A204.1 (cell line): ENCODE measurements around the gene NDUFV1.

ENCODE experiments used
- FAIRE-seq: peaks from 2 replicates; lab custom pipeline; 2012; peaks lifted over from hg19 to GRCh38; lab: Jason Lieb, UNC

The NDUFV1 gene

DNA sequence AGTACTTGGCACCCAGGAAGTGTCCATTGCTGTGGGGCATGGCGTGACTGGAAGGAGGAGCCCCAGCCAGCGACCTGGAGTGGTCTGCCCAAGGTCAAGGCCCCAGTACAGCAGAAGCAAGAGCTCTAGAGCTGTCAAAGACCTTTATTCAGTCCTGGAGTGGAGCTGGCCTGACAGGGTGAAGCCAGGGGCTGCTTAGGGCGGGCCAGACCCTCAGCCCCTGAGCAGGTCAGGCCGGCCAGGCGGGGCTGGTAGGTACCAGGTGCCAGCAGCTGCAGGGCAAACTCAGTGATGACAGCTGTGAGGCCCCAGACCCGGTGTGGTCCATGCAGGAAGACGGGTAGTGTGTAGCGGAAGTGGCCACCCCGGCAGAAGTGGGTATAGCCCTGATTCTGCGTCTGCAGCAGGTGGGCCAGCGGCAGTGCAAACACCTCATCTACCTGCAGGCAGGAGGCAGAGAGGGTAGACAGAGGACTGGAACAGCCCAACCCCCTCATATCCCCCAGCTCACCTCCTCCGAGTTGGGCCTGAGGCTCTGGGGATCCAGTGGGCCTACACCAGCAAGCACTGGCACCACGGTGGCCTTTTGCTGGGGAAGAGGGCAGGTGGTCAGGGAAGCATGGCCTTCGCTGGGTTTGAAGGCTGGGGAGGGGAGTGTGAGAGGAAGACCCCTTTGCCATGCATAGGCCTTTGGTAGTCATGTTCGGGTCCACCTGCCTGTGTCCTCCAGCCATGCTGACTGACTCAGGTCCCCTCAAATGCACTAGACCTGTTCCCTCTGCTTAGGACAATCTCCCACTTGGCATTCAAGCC lies 21.3 kb downstream of the NDUFV1 start:
- no peak for FAIRE-seq

- no peak for FAIRE-seq
Observed at GRCh38 chr11:67628710-67629385, 22.1 kb downstream of the NDUFV1 start.

GRCh38 chr11:67629386-67630227 lies 22.9 kb downstream of the NDUFV1 start, which contains the start of gene NUDT8:
Gene NUDT8 (minus strand): TSS chr11:67629937. CDS start chr11:67629911, 26 bp downstream.
- no peak for FAIRE-seq

DNA sequence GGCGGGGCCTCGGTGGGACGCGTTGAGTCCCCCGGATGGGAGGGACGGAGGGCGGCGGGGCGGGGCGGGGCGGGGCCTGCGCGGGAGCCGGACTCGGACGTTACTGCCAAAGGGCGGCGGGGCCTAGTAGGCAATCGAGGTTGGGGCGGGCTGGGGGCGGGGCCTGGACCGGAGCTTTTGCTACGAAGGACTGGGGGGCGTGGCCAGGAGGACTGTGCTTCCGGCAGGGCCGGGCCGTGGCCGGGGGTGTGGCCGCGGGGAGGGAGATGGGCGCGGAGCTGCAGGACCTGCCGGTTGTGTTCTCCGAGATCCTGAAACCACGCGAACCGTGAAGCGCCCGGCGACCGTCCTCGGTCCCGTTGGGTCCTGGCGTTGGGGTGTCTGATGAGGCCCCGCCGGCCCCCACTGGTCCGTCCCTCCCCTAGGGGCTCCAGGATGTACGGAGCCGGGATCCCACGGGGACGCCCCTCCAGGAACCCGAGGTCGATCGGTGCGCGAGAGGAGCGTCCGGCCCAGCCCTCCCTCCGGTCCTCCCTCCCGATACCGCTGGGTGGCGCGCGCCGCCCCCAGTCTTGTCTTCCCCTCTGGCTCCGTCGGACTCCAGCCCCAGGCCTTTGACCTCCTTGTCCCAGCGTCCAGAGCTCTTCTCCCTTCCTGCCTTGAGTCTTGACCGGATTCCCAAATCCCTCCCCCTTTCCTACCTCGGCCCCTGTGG lies 23.6 kb downstream of the NDUFV1 start:
- no peak for FAIRE-seq

DNA sequence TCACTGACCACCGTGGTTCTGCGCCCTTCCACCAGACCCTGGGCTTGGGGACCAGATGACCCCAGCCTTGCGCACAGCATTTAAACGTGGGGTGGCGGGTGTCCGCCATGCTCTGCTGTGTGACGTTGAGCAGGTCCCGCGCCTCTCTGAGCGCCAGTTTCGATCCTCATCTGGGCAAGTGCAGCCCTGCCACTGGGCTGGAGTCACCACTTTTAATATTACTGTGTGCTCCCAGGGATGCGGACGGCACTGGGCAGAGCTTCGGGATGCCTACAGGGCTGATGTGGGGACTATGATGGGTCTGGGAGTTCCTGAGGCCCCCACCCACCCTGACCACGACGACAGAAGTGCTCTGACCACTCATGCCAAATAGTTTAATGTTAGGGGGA lies 24.2 kb downstream of the NDUFV1 start:
- no peak for FAIRE-seq

- FAIRE-seq: no peak
Observed at GRCh38 chr11:67631411-67631810, 24.7 kb downstream of the NDUFV1 start.

GRCh38 chr11:67631853-67632174 lies 25.1 kb downstream of the NDUFV1 start:
- FAIRE-seq: no peak

- FAIRE-seq: no peak
Observed at GRCh38 chr11:67632175-67632981, 25.6 kb downstream of the NDUFV1 start.

- FAIRE-seq: no peak
Observed at GRCh38 chr11:67632982-67633755, 26.4 kb downstream of the NDUFV1 start.

GRCh38 chr11:67633758-67634365 lies 27.1 kb downstream of the NDUFV1 start:
- FAIRE-seq: no peak

GRCh38 chr11:67634366-67635230 lies 27.9 kb downstream of the NDUFV1 start:
- FAIRE-seq: no peak

GRCh38 chr11:67635231-67635521 lies 28.4 kb downstream of the NDUFV1 start:
- FAIRE-seq: no peak

GRCh38 chr11:67636962-67637361 lies 30.2 kb downstream of the NDUFV1 start:
- FAIRE-seq: no peak

- peak; percentile 14 for FAIRE-seq
Observed at GRCh38 chr11:67637441-67637840, 30.7 kb downstream of the NDUFV1 start.

- FAIRE-seq: no peak
Observed at GRCh38 chr11:67638535-67639437, 32.0 kb downstream of the NDUFV1 start.

DNA sequence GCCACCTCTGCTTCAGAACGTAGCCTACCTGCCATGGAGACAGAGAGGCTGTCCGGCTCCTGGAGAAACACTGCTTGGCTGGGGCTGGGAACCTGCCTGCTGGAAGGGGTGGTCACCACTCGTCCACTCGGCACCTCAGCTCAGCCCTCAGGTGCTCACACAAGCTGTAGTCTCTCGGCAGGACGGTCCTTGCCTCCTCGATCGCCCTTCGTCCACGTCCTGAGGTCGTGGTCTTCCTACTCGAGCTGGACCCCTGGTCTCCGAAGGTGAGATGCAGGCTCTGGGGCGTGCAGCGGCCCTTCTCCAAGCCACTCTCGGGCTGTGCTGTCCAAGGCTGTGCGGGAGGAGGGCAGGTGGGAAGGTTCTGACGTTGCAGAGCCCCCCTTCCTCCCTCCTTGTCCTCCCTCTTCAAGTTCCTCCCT lies 32.7 kb downstream of the NDUFV1 start, which contains the start of gene TBX10:
Gene TBX10, minus strand, starts transcription at position 326 of the 422 bp plus-strand sequence. Its CDS starts 291 bp downstream, at position 35.
- FAIRE-seq: no peak

GRCh38 chr11:67640021-67640757 lies 33.5 kb downstream of the NDUFV1 start:
- no peak for FAIRE-seq
